H1 (cell line): ENCODE measurements around the gene TMEM107. TPM values are rescaled to one million over a fixed set of nuclear protein-coding genes. Genes with fewer than 3 reads are reported as not detected.

Experiments used
- CTCF ChIA-PET: fragments of 300-600 bp; sonication (Branson Sonifier 250); formaldehyde crosslinking; loops from one replicate; lab custom pipeline; 2021; ENCODE audit not compliant: partially characterized antibody; lab: Charles Lee
- POLR2A ChIA-PET: fragments of 300-600 bp; sonication (Branson Sonifier 250); formaldehyde crosslinking; loops from one replicate; lab custom pipeline; 2021; ENCODE audit warnings: inconsistent platforms; ENCODE audit not compliant: partially characterized antibody; lab: Charles Lee
- DNase-seq, 2 experiments: peaks; one replicate each; pipeline versions ENCODE4 v3.0.0 to v3.0.0-alpha.2; 2010 to 2022; ENCODE audit warnings: low spot score in 2 of 2, low read depth in 1 of 2, mixed read lengths in 1 of 2
- FAIRE-seq: peaks from 2 replicates; lab custom pipeline; 2011; peaks lifted over from hg19 to GRCh38; lab: Jason Lieb, UNC
- H2AFZ ChIP-seq: 2 replicates; pipeline ENCODE4 v1.8.1; 2012; ENCODE audit warnings: low read length, inconsistent platforms
- H2AK5ac ChIP-seq: 2 replicates; pipeline ENCODE4 v1.6.1; 2013; ENCODE audit warnings: low read depth, low read length
- H2BK120ac ChIP-seq: replicated peaks from 2 replicates; pipeline ENCODE3; 2013; ENCODE audit warnings: low read depth, low read length, inconsistent platforms
- H2BK12ac ChIP-seq: 2 replicates; pipeline ENCODE4 v1.6.1; 2013; ENCODE audit warnings: low read depth, low read length
- H2BK15ac ChIP-seq: 2 replicates; pipeline ENCODE4 v1.6.1; 2013; ENCODE audit warnings: low read length
- H2BK20ac ChIP-seq: 2 replicates; pipeline ENCODE4 v1.6.1; 2013; ENCODE audit warnings: low read length
- H2BK5ac ChIP-seq: 2 replicates; pipeline ENCODE4 v1.6.1; 2013; ENCODE audit warnings: low read depth, low read length
- H3K14ac ChIP-seq: 2 replicates; pipeline ENCODE4 v1.6.1; 2013; ENCODE audit warnings: inconsistent platforms; ENCODE audit not compliant: insufficient read length
- H3K18ac ChIP-seq: 2 replicates; pipeline ENCODE4 v1.6.1; 2013; ENCODE audit warnings: low read length; ENCODE audit errors: extremely low read depth
- H3K23ac ChIP-seq: 2 replicates; pipeline ENCODE4 v1.6.1; 2013; ENCODE audit warnings: inconsistent platforms; ENCODE audit not compliant: insufficient read length
- H3K23me2 ChIP-seq: 2 replicates; pipeline ENCODE4 v1.6.1; 2013; ENCODE audit warnings: low read depth, low read length
- H3K27ac ChIP-seq: 2 replicates; pipeline ENCODE4 v1.6.1; 2011; ENCODE audit warnings: low read depth, low read length, inconsistent platforms
- H3K27me3 ChIP-seq, 4 experiments: replicated peaks in 1 of 4; 1 replicate in 1 of 4; 2 replicates in 3 of 4; pipeline versions ENCODE4 v1.6.1 to v1.8.1; 2011 to 2013; ENCODE audit warnings: low read length in 3 of 4, mild to moderate bottlenecking in 3 of 4, inconsistent platforms in 2 of 4, mixed read lengths in 2 of 4, moderate library complexity in 1 of 4; ENCODE audit not compliant: control insufficient read depth in 3 of 4, insufficient read depth in 3 of 4; ENCODE audit errors: extremely low read depth in 1 of 4
- H3K36me3 ChIP-seq, 4 experiments: 2 replicates each; pipeline versions ENCODE4 v1.6.1 to v1.8.1; 2011 to 2013; ENCODE audit warnings: mild to moderate bottlenecking in 4 of 4, low read length in 3 of 4, moderate library complexity in 2 of 4, control low read depth in 1 of 4, inconsistent platforms in 1 of 4; ENCODE audit not compliant: insufficient read depth in 4 of 4, control insufficient read depth in 2 of 4
- H3K4ac ChIP-seq: replicated peaks from 2 replicates; pipeline ENCODE3; 2013; ENCODE audit warnings: low read length, low read depth, mixed read lengths, inconsistent platforms; ENCODE audit not compliant: insufficient read length
- H3K4me1 ChIP-seq, 4 experiments: replicated peaks in 1 of 4; 1 replicate in 1 of 4; 2 replicates in 3 of 4; pipeline versions ENCODE4 v1.6.1 to v1.8.1; 2011 to 2013; ENCODE audit warnings: low read length in 3 of 4, inconsistent platforms in 2 of 4, mixed read lengths in 1 of 4; ENCODE audit not compliant: insufficient read depth in 4 of 4, control insufficient read depth in 3 of 4
- H3K4me2 ChIP-seq, 2 experiments: 2 replicates each; pipeline versions ENCODE4 v1.6.1 to v1.8.1; 2011 to 2013; ENCODE audit warnings: low read depth in 2 of 2, low read length in 2 of 2, control low read depth in 1 of 2, inconsistent platforms in 1 of 2, mild to moderate bottlenecking in 1 of 2; ENCODE audit not compliant: insufficient read depth in 1 of 2
- H3K4me3 ChIP-seq, 4 experiments: fragments of 200-600, 300-600 bp in 1 of 4; sonication (generic), shearing (Covaris generic), sonication (Bioruptor Twin) in 1 of 4; 2 replicates each; pipeline versions ENCODE4 v1.5.1 to v1.8.1; 2011 to 2016; ENCODE audit warnings: low read length in 4 of 4, low read depth in 3 of 4, control low read depth in 2 of 4, inconsistent platforms in 2 of 4, mild to moderate bottlenecking in 2 of 4, mixed read lengths in 1 of 4, moderate library complexity in 1 of 4; ENCODE audit not compliant: insufficient read depth in 2 of 4; ENCODE audit errors: extremely low read depth in 1 of 4
- H3K56ac ChIP-seq: replicated peaks from 2 replicates; pipeline ENCODE3; 2013; ENCODE audit warnings: low read depth, mild to moderate bottlenecking, mixed read lengths, low read length, inconsistent platforms; ENCODE audit not compliant: insufficient read length
- H3K79me1 ChIP-seq: 2 replicates; pipeline ENCODE4 v1.6.1; 2013; ENCODE audit warnings: low read depth, low read length, control low read depth
- H3K79me2 ChIP-seq, 2 experiments: 2 replicates each; pipeline versions ENCODE4 v1.6.1 to v1.8.1; 2012 to 2013; ENCODE audit warnings: low read length in 2 of 2, mild to moderate bottlenecking in 2 of 2, inconsistent platforms in 1 of 2; ENCODE audit not compliant: insufficient read depth in 2 of 2, control insufficient read depth in 1 of 2
- H3K9ac ChIP-seq, 4 experiments: replicated peaks in 1 of 4; 1 replicate in 1 of 4; 2 replicates in 3 of 4; pipeline versions ENCODE4 v1.6.1 to v1.8.1; 2011 to 2013; ENCODE audit warnings: low read depth in 3 of 4, low read length in 3 of 4, control low read depth in 2 of 4, mild to moderate bottlenecking in 2 of 4, moderate library complexity in 2 of 4, inconsistent platforms in 1 of 4; ENCODE audit errors: extremely low read depth in 1 of 4
- H3K9me3 ChIP-seq, 2 experiments: 2 replicates each; pipeline versions ENCODE4 v1.6.1 to v1.8.1; 2012 to 2013; ENCODE audit warnings: mild to moderate bottlenecking in 2 of 2, moderate library complexity in 2 of 2, control low read depth in 1 of 2, inconsistent platforms in 1 of 2, low read depth in 1 of 2, low read length in 1 of 2, mixed read lengths in 1 of 2; ENCODE audit not compliant: insufficient read depth in 2 of 2
- H4K20me1 ChIP-seq, 2 experiments: replicated peaks in 1 of 2; 2 replicates each; pipeline versions ENCODE3 to v1.8.1; 2011 to 2013; ENCODE audit warnings: inconsistent platforms in 2 of 2, low read length in 2 of 2, mild to moderate bottlenecking in 1 of 2; ENCODE audit not compliant: insufficient read depth in 2 of 2, control insufficient read depth in 1 of 2
- H4K5ac ChIP-seq: 2 replicates; pipeline ENCODE4 v1.6.1; 2013; ENCODE audit warnings: low read length, low read depth, mixed read lengths, inconsistent platforms; ENCODE audit not compliant: insufficient read length
- H4K8ac ChIP-seq: 2 replicates; pipeline ENCODE4 v1.8.0; 2013; ENCODE audit warnings: mild to moderate bottlenecking, moderate library complexity, low read length, inconsistent platforms; ENCODE audit not compliant: insufficient read depth; ENCODE audit errors: extremely low read depth
- H4K91ac ChIP-seq: replicated peaks from 2 replicates; pipeline ENCODE3; 2013; ENCODE audit warnings: low read length, mixed read lengths, inconsistent platforms; ENCODE audit not compliant: insufficient read length
- CBX5 ChIP-seq: fragments of 300-800, 300-1000 bp; sonication (generic); IDR thresholded peaks from 2 replicates; pipeline ENCODE4 v1.7.1; 2016; ENCODE audit warnings: antibody characterized with exemption, low read length, low read depth
- CBX8 ChIP-seq: fragments of 300-800, 300-1000 bp; sonication (generic); IDR thresholded peaks from 2 replicates; pipeline ENCODE4 v1.7.1; 2016; ENCODE audit warnings: low read depth, low read length, borderline replicate concordance
- CHD2 ChIP-seq: IDR thresholded peaks from 2 replicates; pipeline ENCODE4 v1.6.1; 2012; ENCODE audit warnings: low read length, improper control_type of control experiment
- EZH2 ChIP-seq: fragments of 200-600 bp; sonication (generic); IDR thresholded peaks from 2 replicates; pipeline ENCODE4 v1.7.1; 2012; ENCODE audit warnings: low read depth, mild to moderate bottlenecking, moderate library complexity, low read length, inconsistent platforms; ENCODE audit not compliant: severe bottlenecking
- GABPA ChIP-seq: IDR thresholded peaks from 2 replicates; pipeline ENCODE4 v1.6.1; 2011; ENCODE audit warnings: mild to moderate bottlenecking, low read length, moderate library complexity, borderline replicate concordance; ENCODE audit not compliant: insufficient read depth
- MAFK ChIP-seq: IDR thresholded peaks from 2 replicates; pipeline ENCODE4 v1.6.1; 2012; ENCODE audit warnings: low read depth, mild to moderate bottlenecking, improper control_type of control experiment, low read length
- SAP30 ChIP-seq: fragments of 300-600 bp; sonication (generic); IDR thresholded peaks from 2 replicates; pipeline ENCODE4 v1.7.1; 2012; ENCODE audit warnings: low read length, moderate library complexity, mild to moderate bottlenecking, inconsistent platforms; ENCODE audit not compliant: insufficient read depth, insufficient replicate concordance
- TBP ChIP-seq: IDR thresholded peaks from 2 replicates; pipeline ENCODE4 v1.6.1; 2011; ENCODE audit warnings: low read depth, low read length, improper control_type of control experiment
- TCF12 ChIP-seq: IDR thresholded peaks from 2 replicates; pipeline ENCODE4 v1.6.1; 2011; ENCODE audit warnings: low read depth, mild to moderate bottlenecking, low read length
- WGBS, 2 experiments: shearing (Covaris generic) in 1 of 2; methylation state at CpG; one replicate each; pipeline versions ENCODE4 v1.1.6 to v1.1.7; 2013 to 2015; ENCODE audit warnings: low lambda C conversion rate in 2 of 2, mixed read lengths in 2 of 2, inconsistent platforms in 1 of 2, low coverage in 1 of 2, missing lambda C conversion rate in 1 of 2; ENCODE audit not compliant: insufficient replicate concordance in 2 of 2, insufficient coverage in 1 of 2, insufficient read length in 1 of 2; ENCODE audit errors: extremely low coverage in 1 of 2, missing lambda C conversion rate in 1 of 2; 5-methylcytosine and 5-hydroxymethylcytosine counted together
- polyA plus RNA-seq, 7 experiments: library from polyadenylated mRNA; depleted of rRNA in 3 of 7; stranded (reverse) in 5 of 7; unstranded in 2 of 7; fragments of >200 nt in 5 of 7; fragments of 200-250 nt in 2 of 7; gene quantifications; 1 replicate in 5 of 7; 2 replicates in 1 of 7; 4 replicates in 1 of 7; pipeline versions ENCODE4 v1.2.1 to v1.2.3, GENCODE V29; 2011 to 2013; ENCODE audit warnings: missing spikeins in 2 of 7, mixed read lengths in 2 of 7
- total RNA-seq: library from RNA; stranded (reverse); fragmentation: NEBNext Ultra II Directional; extraction: Animal tissue kit (Norgen Biotek cat#: 25700); gene quantifications from 2 replicates; pipeline ENCODE4 v1.2.1, GENCODE V29; 2021

The TMEM107 gene
- total and polyA plus RNA-seq, 2 of the 8 experiments (the other 6 are each of a cell fraction or from before 2014, with no cell fraction given), result 17.3 to 21.5 TPM

- Histone ChIP-seq H3K14ac (no peak overlapping the region), H3K23ac (no peak overlapping the region), H3K4me1 (peaks cover 0 to 3% (median under 1%) of the 10 kb centered on the region in 4 experiments; a peak in 2 of 7 replicates), H3K4ac (no peak overlapping the region), H4K8ac (no peak overlapping the region; the same call in 1 of the 2 replicates), H2AK5ac (no peak overlapping the region), H2BK15ac (no peak overlapping the region), H2BK5ac (no peak overlapping the region), H3K9me3 (no peaks in the 10 kb centered on the region), H3K23me2 (no peaks in the 10 kb centered on the region), H4K5ac (no peak overlapping the region), H3K9ac (no peak overlapping the region), H3K36me3 (peaks cover 15 to 57% (median 42%) of the 10 kb centered on the region in 4 experiments), H3K27me3 (no peaks in the 10 kb centered on the region), H4K91ac (no peak overlapping the region), H2BK12ac (no peak overlapping the region), H3K79me2 (peaks cover 0 to 5% of the 10 kb centered on the region in 2 experiments; a peak in 1 of 4 replicates), H3K27ac (no peak overlapping the region), H3K4me2 (no peak overlapping the region), H3K18ac (no peak overlapping the region), H2AFZ (no peak overlapping the region), H3K4me3 (no peak overlapping the region), H3K79me1 (peaks cover 5% of the 10 kb centered on the region; the same call in 1 of the 2 replicates), H3K56ac (no peak overlapping the region), H2BK120ac (no peak overlapping the region), H4K20me1 (peaks cover 2 to 29% of the 10 kb centered on the region in 2 experiments), H2BK20ac (no peak overlapping the region)
- 95% methylated on average over 11 of the region's 12 CpGs; no CpG with 5 or more reads in 1 of the 2 experiments for WGBS, 2 experiments
- POLR2A ChIA-PET, result interaction anchor here (0.6 to 5.1 kb wide), 5 partner anchors 10 to 77 kb away, joined by 3 to 21 read pairs (median 4); partner anchors contain the start of gene TMEM107
- DNase-seq (no peak), FAIRE-seq (no peak)
- TF ChIP-seq MAFK, result no peak
- TF ChIP-seq GABPA, result no peak
- no peak for TF ChIP-seq CBX8
- TF ChIP-seq TCF12, result no peak
- TF ChIP-seq EZH2, result no peak
- no peak for TF ChIP-seq CBX5
- TF ChIP-seq SAP30, result no peak
- no peak for TF ChIP-seq TBP
- no peak for TF ChIP-seq CHD2
- CTCF ChIA-PET, result interaction anchor here (14.1 kb wide), 1 partner anchor 12 kb away, joined by 133 read pairs; the partner anchor contains the start of gene VAMP2
Measured at GRCh38 chr17:8145811-8146210, 30.4 kb downstream of the TMEM107 start.
